Activated CD8-positive, alpha-beta memory T cell treated with anti-CD3 and anti-CD28 coated beads for 36 hours (primary cell): ENCODE measurements around the gene CC2D1A. TPM values are rescaled to one million over a fixed set of nuclear protein-coding genes. Genes with fewer than 3 reads are reported as not detected.

ENCODE experiments used
- CTCF ChIA-PET: fragments of 350-600 bp; sonication (Branson Sonifier 250); formaldehyde crosslinking; loops from one replicate; lab custom pipeline; 2021; ENCODE audit warnings: antibody characterized with exemption; lab: Charles Lee
- POLR2A ChIA-PET: fragments of 350-600 bp; sonication (Branson Sonifier 250); formaldehyde crosslinking; loops from one replicate; lab custom pipeline; 2021; ENCODE audit warnings: antibody characterized with exemption; lab: Charles Lee
- total RNA-seq, 2 experiments: library from RNA; stranded (reverse); gene quantifications; one replicate each; pipeline ENCODE4 v1.2.3, GENCODE V29; 2021

CC2D1A gene
- total RNA-seq, 2 experiments from 2014 or later = 29.4 to 30.5 TPM

DNA sequence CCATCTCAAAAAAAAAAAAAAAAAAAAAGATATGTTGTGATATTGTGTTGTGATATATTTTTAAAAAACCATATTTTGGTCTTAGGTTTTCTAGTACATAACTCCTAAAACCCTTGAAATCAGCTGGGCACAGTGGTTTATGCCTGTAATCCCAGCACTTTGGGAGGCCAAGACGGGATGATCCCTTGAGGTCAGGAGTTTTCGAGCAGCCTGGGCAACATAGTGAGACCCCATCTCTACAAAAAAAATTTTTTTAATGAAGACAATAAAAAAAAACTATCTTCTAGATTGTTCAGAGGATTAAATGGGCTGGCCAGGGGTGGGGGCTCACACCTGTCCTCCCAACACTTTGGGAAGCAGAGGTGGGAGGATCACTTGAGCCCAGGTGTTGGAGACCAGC lies 45.0 kb downstream of the CC2D1A start:
- ChIA-PET POLR2A (interaction anchor here (0.5 kb wide), 1 partner anchor 125 kb away, joined by 6 read pairs; no protein-coding TSS in a partner anchor), CTCF (interaction anchor here (0.7 to 2.0 kb wide), 4 partner anchors 12 to 1189 kb away, joined by 3 to 5 read pairs (median 3); no protein-coding TSS in a partner anchor)

GRCh38 chr19:13951799-13952153 lies 45.8 kb downstream of the CC2D1A start:
- ChIA-PET POLR2A (interaction anchor here (0.5 to 2.1 kb wide), 5 partner anchors 28 to 147 kb away, joined by 4 to 8 read pairs (median 8); partner anchors contain the start of gene RFX1), CTCF (interaction anchor here (0.7 to 2.0 kb wide), 6 partner anchors 13 to 124 kb away, joined by 3 to 5 read pairs (median 4); partner anchors contain the start of gene MISP3)

GRCh38 chr19:13952154-13952930 lies 46.3 kb downstream of the CC2D1A start, which contains the start of gene DCAF15:
DCAF15 (plus strand) TSS chr19:13952509; CDS start chr19:13952513, 4 bp downstream.
- CTCF ChIA-PET = interaction anchor here (0.5 to 2.0 kb wide), 9 partner anchors 13 to 144 kb away, joined by 3 to 5 read pairs (median 3); partner anchors contain the start of gene MISP3
- POLR2A ChIA-PET = interaction anchor here (0.6 to 2.1 kb wide), 5 partner anchors 27 to 147 kb away, joined by 4 to 8 read pairs (median 8); partner anchors contain the start of gene RFX1

- POLR2A ChIA-PET = interaction anchor here (0.6 to 2.1 kb wide), 4 partner anchors 33 to 73 kb away, joined by 3 to 8 read pairs (median 6); partner anchors contain the start of gene RFX1
- CTCF ChIA-PET = interaction anchor here (0.5 to 2.0 kb wide), 9 partner anchors 27 to 143 kb away, joined by 3 to 5 read pairs (median 3); no protein-coding TSS in a partner anchor
Measured at GRCh38 chr19:13952931-13953531, 47.0 kb downstream of the CC2D1A start.

DNA sequence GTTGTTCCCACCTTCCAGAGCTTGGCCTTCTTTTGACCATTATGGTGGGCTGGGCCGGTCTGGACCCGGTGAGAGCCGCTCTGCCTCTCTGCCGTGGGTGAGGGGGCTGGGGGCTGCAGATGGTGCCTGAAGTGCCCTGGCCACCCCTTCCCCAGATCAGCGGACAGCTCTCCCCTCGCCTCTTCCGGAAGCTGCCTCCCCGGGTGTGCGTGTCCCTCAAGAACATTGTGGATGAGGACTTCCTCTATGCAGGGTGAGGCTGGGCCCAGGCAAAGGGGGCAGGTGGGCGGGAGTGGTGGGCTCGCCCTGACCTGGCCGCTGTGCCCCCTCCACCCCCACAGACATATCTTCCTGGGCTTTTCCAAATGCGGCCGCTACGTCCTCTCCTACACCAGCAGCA lies 48.2 kb downstream of the CC2D1A start:
- CTCF ChIA-PET = interaction anchor here (1.2 kb wide), 1 partner anchor 72 kb away, joined by 3 read pairs; no protein-coding TSS in a partner anchor
- POLR2A ChIA-PET = interaction anchor here (0.9 kb wide), 1 partner anchor 28 kb away, joined by 4 read pairs; no protein-coding TSS in a partner anchor

- POLR2A ChIA-PET = no interaction called here
Measured at GRCh38 chr19:13955662-13956364, 49.8 kb downstream of the CC2D1A start.

GRCh38 chr19:13956365-13956744 lies 50.4 kb downstream of the CC2D1A start:
- ChIA-PET POLR2A (interaction anchor here (0.6 kb wide), 1 partner anchor 51 kb away, joined by 3 read pairs; no protein-coding TSS in a partner anchor), CTCF (interaction anchor here (1.1 to 2.5 kb wide), 2 partner anchors 76 to 96 kb away, joined by 3 to 8 read pairs; no protein-coding TSS in a partner anchor)

More at GRCh38 chr19:13955662-13956364, 49.8 kb downstream of the CC2D1A start:
- CTCF ChIA-PET = interaction anchor here (1.1 to 2.5 kb wide), 2 partner anchors 76 to 97 kb away, joined by 3 to 8 read pairs; no protein-coding TSS in a partner anchor

DNA sequence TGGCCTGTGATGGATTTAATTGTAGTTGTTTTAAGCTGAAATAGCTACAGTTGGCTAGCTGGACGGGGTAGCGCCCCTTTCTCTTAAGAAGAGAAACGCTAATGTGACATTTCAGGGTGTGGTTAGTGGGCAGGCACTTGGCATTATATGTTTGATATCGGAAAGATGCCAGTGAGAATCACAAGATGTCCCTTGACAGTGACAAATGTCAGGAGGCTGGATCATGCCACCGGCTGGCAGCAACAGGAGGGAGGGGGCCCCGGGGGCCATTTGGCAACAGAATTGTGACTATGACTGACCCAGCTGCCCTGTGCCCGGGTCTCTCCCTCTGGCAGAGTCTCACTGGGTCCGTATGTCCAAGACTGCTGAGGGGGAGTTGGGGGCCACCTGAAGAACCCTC lies 51.0 kb downstream of the CC2D1A start:
- ChIA-PET POLR2A (no interaction called here), CTCF (interaction anchor here (1.1 to 2.5 kb wide), 2 partner anchors 77 to 96 kb away, joined by 3 to 8 read pairs; no protein-coding TSS in a partner anchor)

- CTCF ChIA-PET = interaction anchor here (0.6 kb wide), 1 partner anchor 19 kb away, joined by 3 read pairs; no protein-coding TSS in a partner anchor
- POLR2A ChIA-PET = no interaction called here
Measured at GRCh38 chr19:13958043-13958442, 52.0 kb downstream of the CC2D1A start.

DNA sequence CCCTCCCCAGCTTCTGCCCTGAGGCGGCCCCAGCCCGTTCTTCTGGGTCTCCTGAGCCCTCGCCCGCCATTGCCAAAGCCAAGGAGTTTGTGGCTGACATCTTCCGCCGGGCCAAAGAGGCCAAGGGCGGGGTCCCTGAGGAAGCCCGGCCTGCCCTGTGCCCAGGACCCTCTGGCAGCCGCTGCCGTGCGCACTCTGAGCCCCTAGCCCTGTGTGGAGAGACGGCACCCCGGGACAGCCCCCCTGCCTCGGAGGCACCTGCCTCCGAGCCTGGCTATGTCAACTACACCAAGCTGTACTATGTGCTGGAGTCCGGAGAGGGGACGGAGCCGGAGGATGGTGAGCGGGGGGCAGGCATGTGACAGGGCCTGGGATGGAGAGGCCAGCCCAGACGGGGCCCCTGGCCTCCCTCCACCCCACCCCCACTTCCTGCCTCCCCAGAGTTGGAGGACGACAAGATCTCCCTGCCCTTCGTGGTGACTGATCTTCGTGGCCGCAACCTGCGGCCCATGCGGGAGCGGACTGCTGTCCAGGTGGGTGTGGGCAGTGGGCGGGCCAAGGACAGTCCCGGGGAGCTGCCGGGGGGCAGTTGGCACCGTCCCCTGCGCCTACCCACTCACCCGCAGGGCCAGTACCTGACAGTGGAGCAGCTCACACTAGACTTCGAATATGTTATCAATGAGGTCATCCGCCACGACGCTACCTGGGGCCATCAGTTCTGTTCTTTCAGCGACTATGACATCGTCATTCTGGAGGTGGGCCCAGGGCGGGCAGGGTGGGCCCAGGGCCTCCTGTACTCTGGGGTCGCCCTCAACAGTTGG lies 53.4 kb downstream of the CC2D1A start:
- ChIA-PET POLR2A (no interaction called here), CTCF (no interaction called here)

- ChIA-PET CTCF (interaction anchor here (0.6 kb wide), 1 partner anchor 54 kb away, joined by 3 read pairs; no protein-coding TSS in a partner anchor), POLR2A (no interaction called here)
Measured at GRCh38 chr19:13959962-13960862, 54.2 kb downstream of the CC2D1A start.

GRCh38 chr19:13960863-13961784 lies 55.1 kb downstream of the CC2D1A start:
- CTCF ChIA-PET = no interaction called here
- POLR2A ChIA-PET = no interaction called here

- POLR2A ChIA-PET = no interaction called here
- CTCF ChIA-PET = no interaction called here
Measured at GRCh38 chr19:13961826-13962698, 56.1 kb downstream of the CC2D1A start.

- POLR2A ChIA-PET = interaction anchor here (0.6 kb wide), 1 partner anchor 70 kb away, joined by 6 read pairs; no protein-coding TSS in a partner anchor
- CTCF ChIA-PET = no interaction called here
Measured at GRCh38 chr19:13962699-13963602, 57.0 kb downstream of the CC2D1A start.
